Measurements from ENCODE around the gene RYR3.

The RYR3 gene

DNA sequence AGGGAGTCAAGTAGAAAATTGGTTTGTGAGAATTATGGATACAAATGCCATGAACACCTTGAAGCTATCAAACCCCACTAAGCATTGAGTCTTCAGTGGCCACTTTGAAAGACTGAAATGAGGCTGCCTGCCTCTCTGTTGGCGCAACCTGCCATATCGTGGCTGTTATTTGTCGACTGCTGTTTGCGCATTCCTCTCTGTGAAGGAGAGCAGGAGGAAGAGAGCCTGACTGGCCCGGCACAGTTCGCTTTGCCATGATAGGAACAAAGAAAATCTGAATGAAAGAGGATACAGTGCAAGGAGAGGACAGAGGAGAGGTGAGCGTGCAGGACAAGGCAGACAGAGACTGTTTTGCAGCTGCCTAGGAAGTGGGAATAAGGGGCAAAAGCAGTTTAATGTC lies 289.4 kb downstream of the RYR3 start:
- DNase-seq = no peak

DNA sequence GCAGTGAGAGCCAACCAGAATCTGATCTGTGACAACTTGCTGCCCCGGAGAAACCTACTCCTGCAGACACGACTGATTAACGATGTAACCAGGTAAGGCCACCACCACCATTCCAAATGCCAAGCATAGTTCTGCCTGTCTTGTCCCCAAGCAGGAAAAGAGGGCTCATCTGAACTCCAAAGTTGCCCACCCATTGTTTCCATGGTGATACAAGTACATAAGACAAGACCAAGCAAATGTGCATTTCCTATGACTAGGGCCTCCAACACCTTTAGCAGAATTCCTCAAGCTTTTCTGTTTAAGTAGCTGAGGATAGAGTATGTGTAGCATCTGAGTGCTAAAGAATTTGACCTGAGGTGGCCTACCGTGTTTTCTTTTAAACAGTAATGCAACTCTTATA lies 290.7 kb downstream of the RYR3 start:
- DNase-seq = no peak

DNA sequence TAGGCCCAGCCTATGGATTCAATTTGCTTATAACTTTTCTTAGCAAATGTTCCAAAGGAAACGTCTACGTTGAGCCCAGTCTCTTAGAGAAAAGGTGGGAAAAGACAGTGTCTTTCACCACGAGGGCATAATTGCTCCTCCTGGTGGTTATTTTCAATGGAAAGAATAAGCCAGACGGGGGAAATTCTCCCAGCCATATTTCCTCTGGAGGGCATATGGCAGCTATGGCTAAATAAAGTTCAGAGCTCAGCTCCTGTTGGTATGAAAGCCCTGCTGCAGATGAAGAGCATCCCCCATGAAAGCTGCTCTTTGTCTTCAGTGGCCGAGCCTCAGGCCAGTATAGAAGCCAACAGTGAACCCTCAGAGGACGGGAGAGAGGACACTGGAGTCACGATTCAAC lies 297.9 kb downstream of the RYR3 start:
- no peak for DNase-seq

DNA sequence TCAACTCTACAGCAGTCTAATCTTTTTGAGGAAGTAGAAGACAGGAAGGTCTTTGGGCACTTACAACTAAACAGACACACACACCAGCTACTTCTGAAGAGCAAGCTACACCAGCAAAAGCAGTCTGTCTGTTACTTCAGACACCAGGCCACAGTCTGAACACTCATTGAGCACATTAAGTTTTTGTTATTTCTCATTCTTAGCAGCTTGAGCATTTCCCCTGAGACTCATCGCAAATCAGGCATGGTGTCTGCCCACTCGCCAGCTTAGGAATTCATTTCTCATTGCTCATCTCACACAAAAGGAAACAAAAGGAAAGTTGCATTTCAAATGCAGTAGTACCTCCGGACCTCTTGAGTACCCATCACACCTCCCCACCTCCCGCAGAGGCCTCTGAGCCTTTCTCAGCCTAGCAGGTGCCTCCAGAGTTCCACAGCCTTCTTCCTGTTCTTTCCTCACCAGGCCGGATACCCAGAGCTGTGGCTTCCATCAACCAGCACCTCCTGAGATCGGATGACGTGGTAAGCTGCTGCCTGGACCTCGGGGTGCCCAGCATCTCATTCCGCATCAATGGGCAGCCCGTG lies 302.0 kb downstream of the RYR3 start:
- DNase-seq = no peak

DNA sequence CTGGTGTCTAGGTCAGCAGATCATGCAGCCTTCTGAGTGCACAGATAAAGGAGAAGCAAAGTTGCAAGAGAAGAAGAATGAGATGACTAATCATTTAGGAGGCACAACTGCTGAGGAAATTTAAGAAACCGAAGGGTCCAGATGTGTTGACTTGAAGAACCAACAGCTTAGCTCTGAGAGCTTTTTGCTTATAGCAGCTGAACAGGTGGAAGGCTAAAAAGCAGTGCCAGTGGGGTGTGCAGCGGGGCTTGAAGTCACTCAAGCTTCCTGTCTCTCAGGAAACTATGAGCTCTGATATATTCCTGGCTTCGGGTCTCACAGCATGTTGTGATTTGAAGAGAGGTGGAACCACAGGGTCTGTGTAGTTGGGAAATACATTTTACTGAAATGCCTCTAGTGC lies 305.7 kb downstream of the RYR3 start:
- DNase-seq = no peak

DNA sequence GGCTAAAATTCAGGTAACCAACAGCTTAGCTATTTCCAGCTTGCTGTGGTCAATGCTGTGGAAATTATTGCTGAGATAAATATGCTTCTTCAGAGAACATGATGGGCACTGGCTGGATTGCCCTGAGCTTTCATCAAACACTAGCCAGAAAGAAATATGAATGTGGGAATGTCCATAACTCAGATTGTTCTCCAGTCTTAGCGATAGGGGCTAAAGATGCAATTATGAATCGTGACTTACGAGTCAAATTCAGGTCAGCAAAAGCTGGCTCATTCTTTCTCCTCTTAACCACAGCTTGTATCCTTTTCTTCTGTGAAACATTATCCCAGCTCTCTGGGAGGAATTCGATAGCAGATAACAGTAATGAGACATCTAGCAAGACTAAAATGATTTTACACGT lies 307.6 kb downstream of the RYR3 start:
- DNase-seq = no peak

DNA sequence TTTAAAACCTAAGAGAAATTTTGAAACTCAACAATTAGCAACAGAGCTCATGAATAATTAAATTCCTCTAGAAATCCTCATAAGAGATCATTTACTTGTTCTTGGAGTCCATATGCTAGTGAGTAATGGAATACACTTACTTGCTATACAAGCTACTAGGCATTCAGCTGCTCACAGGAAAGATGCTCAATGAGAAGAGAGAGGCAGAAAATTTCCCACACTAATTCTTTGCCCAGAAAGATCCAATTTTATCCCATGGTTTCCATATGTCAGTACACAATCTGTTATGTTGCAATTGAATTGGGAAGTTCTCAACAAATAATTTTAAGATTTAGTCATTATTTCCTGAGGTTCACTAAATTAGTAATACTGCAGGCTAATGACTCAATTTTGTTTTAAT lies 310.4 kb downstream of the RYR3 start:
- no peak for DNase-seq

DNA sequence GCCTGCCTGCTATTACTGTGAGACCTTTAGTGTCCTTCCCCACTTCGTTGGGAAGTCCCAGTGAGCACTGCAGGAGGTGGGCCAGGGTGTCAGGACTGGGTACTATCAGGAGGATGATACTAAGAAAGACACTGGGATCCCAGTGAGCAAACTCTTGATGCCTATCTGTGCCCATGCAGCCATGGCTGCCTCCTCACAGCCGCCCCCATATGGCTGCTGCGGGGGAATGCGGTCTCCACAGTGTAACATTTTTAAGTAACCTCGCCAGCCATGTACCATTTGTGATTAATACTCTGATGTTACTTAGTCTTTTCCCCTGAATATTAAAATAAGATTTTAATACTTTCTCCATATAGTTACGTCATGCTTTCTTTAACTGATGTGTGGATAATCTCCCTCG lies 312.2 kb downstream of the RYR3 start:
- DNase-seq = no peak

DNA sequence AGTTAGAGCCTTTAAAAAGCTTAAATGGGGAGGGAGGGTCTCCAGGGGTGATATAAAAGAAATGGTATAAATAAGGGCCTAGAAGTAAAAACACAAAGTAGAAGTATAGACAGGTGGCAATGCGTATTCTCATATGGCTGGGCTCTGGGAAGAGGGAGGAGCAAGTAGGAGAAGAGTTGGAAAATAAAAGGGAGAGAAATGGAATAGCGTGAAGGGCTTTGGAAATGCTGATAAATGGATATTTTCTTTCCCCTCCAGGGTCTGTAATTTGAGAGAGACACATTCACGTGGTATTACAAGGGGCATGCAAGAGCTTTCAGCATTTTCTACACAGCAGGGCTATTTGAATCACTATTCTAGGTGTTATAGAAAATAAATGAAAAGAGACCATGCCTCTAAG lies 313.7 kb downstream of the RYR3 start:
- no peak for DNase-seq

DNA sequence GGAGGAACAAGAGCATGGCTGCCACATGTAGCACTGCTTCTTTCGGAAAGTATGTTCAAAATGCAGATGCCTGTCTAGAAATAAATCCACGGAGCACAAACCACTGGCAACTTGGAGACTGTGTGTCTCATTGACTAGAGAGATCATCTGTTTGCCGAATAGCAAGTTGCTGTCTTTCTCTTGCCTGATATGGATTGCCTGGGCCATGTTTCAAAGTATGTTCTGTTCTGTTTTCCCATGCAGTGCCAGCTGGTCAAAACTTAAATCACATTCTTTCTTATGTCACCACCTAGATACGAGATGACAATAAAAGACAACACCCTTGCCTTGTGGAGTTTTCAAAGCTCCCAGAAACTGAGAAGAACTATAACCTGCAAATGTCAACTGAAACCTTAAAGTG lies 318.9 kb downstream of the RYR3 start:
- DNase-seq = no peak

DNA sequence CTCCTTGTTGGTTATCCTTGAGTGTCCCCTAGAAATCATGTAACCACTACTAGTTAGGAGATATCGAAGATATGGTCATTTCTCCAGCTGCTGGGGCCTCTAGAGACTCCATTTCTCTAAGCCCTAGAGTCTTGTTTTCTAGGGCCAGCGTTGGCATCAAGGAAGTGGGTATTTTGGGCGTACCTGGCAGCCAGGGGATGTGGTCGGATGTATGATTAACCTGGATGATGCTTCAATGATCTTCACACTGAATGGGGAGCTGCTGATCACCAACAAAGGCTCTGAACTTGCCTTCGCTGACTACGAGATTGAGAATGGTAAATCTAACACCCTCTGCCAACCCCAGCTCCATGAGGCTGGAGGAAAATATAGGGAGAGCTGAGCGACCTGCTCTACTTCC lies 325.5 kb downstream of the RYR3 start:
- DNase-seq = no peak

DNA sequence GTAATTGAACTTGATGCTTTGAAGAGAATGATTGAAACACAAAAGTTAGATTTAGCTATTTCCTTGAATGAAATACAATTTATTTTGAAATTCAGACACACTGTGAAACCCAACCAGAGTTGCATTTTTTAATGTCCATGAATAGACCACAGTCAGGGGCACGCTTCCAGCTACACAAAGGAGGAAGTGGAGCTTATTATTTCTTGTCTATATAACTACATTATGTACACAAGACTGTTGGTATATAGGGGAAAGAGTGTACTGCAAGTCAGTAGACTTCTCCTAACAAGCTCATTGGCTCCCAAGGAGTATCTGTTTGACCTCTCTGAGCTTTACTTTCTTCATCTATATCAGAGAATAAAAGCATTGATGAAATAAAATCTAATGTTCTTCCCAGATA lies 326.2 kb downstream of the RYR3 start:
- no peak for DNase-seq

DNA sequence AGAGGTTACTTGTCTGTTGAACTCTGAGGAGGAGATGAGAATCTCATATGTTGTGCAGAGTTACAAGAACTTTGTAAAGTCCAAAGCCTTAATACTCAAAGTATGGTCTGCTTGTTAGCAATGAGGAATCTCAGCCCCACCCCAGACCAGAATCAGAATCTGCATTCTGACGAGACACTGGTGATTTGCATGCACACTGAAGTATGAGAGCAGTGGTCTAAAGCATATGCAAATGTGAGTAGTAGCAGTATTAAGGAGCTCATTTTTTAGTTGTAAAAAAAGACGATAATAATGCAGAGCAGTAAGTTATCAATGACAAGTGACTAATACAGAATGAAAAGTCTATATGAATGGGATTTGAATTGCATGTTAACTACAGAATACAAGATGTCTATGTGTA lies 327.7 kb downstream of the RYR3 start:
- no peak for DNase-seq

DNA sequence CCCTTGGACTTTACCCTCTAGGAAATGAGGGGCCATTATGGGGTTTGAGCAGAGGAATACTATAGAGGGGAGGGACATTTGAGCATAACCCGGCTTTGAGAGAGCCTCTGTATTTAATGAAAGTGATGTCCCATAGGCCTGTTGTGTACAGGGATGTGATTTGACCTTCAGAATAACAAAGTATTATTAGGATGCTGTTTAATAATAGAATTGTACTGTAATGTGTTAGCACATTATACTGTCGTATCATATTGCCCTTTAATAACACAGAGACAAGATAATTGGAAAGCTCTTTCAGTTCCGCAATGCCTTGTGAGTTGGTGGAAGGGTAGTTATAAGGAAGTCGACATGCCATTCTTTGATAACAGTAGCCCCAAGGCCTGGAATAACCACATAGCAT lies 328.3 kb downstream of the RYR3 start:
- no peak for DNase-seq

DNA sequence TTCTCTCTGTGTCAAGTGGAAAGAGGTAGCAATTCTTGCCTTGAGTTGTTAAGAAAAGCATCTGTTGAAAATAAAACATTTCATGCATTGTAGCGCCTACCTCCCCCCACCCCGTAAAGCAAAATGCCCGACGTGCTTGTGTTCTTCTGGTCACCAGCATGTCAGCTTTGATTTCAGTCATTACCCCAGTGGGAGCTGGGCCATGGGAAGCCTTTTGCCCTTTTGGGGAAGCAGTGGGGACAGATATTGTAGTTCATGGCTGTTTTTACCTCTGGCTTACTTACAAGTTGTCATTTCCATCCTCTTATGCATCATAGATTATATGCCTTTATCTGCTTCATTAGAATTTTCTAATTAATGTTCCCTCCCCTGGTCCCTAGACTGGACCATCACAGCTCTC lies 328.7 kb downstream of the RYR3 start:
- DNase-seq = no peak

DNA sequence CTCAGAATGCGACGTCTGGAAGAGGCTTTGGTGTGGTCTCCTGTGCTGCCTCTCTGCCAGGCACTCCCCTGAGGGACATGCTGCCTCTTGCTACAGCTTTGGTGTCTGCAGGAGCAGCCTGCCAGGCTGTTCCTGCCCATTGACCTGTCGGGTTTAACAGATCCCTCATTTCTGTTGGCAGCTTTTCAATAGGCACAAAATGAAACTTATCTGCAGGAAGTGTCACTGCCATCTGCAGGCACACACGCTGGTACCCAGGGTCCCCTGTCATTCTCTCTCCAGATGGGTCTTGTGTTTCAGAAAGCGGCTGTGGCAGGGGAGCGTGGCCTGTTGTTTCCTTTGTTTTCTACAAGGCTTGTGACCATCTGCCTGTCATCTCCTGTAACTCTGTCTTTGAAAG lies 329.2 kb downstream of the RYR3 start:
- no peak for DNase-seq

DNA sequence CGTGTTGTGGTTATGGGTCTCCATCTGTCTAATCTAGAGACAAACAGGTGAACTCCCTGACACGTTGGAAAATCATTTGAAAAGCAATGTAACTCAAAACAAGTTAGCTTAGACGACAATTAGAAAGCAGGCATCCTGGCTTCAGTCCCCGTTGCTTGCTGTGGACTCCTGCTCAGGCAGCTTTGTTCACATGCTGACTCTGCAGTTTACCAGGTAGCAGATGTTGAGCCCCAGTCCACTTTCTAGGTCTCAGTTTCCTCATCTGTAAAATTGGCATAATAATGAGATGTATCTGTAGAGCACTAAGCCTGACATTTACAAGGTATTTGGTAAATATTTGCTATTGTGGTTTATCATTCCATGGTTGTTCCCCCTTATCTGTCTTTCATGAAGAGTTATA lies 330.3 kb downstream of the RYR3 start:
- no peak for DNase-seq

DNA sequence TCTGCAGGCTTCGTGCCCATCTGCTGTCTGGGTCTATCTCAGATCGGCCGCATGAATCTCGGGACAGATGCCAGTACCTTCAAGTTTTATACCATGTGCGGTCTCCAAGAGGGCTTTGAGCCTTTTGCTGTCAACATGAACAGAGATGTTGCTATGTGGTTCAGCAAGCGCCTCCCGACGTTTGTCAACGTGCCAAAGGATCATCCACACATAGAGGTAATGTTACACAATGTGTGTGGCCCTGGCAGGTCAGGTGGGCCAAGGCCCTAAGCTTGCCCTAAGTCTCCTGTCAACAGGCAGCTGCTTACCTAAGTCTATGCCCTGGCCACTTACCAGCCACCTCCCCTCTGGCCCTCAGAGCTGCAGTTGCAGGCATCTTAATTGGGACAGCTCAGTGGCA lies 333.5 kb downstream of the RYR3 start:
- DNase-seq = no peak

DNA sequence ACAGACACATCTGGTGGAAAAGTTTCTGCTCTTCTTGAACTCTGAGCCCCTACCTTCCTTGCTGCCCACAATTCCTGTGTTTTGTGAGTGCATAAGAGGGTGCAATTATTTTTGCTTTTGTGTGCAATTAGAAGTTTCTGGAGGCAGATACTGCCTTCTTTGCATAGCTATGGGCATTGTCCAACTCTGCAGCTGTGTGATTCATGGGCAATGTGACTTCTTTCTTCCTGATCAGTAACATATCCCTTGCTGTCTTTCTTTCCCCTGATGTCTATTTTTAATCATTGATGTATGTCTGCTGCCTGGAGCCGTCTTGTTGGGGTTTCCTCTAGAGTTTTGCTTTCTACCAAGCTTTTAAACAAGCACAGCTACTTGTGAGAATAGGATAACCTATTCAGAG lies 336.0 kb downstream of the RYR3 start:
- no peak for DNase-seq

DNA sequence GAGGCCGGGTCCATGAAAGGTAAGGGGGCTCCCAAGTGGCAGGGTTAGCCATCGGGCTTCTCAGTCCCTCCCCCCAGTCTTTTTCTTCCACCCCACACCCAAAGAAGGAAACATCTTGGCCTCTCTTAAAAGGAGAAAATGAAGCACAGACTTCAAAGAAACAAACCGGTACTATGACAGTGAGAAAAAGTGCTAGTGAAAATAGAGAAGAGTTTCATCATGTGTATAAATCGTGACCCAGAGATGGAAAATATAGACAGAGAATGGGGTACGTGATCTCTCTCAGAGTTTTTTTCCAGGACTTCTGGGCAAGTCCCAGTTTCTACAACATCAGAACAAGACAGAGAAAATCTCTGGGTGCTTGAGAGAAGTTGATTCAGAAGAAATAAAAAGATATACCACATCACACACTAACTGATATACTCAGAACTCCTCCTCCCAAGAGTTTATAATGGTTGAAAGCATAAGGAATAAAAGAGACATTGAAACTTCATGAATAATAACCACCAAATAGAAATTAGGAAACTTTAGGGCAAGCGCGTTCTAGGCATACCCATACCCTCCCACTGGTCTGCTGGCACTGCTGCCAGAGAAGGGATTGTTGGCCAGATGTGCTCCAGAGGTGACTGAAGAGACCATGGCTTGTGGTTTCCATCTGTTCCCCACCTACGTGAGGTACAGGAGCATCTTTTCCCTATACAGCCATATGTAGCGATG lies 338.6 kb downstream of the RYR3 start:
- DNase-seq = no peak

DNA sequence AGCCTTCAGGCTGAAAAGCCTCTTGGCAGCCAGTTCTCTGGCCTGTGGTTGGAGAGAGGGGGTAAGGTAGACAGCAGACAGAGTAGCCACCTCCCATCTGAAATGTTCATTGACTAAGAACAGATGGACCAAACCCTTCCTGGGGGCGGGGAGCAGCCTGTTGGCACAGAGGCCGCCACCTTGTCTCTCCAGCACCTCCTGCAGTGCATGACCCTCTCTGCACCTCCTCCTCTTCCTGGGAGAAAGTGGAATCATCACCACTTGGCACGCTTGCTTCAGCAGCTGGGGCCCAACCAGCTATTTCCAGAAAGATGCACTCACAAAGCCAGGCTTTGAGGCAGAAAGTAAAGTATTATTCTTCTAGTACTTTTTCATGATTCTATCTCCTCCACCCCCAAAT lies 344.1 kb downstream of the RYR3 start:
- no peak for DNase-seq

DNA sequence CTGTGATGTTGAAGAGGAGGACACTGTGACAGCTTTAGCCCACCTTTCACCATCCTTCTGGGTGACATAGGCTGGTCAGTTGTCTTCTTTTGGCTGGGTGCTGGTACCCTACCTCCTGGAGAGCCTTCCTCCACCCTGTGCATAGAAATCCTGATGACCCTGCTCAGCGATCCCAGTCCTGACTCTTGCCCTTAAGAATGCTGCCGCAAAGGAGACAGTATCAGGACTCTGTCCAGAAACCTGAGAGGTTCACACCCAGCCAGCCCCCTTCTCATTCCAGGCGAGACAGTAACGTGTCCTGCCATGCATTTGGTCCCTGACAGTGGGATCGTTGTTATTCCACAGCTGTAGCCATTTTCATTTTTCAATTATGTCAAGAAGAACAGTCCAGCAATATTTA lies 344.7 kb downstream of the RYR3 start:
- DNase-seq = no peak

DNA sequence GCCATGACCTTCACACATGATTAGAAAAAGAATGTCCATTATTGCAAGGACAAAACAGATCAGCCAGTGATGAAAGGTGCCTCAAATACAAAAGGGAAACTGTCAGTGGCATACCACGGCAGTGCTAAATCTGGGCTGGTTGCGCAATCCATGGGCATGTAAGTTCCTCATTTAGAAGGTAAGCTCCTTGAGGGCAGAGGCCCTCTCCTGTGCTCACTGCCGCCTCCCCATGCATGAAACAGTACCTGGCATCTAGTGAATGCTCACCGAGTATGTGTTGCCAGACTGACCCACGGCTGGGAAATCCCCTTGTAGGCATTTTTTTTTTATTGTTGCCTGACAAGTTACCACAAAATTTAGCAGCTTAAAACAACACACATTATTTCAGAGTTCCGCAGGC lies 345.4 kb downstream of the RYR3 start:
- peak; percentile 55 for DNase-seq

DNA sequence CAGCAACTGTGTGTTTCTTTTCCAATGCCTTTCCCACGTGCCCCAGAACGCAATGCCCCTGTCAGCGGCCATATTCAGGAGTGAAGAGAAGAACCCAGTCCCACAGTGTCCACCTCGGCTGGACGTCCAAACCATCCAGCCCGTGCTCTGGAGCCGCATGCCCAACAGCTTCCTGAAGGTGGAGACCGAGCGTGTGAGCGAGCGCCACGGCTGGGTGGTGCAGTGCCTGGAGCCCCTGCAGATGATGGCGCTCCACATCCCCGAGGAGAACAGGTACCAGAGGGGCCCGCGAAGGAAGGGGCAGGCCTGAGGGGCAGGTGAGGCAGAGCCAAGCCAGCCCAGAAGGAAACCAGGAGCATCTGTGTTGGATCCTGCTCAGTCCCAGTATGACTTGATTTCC lies 349.4 kb downstream of the RYR3 start:
- no peak for DNase-seq

DNA sequence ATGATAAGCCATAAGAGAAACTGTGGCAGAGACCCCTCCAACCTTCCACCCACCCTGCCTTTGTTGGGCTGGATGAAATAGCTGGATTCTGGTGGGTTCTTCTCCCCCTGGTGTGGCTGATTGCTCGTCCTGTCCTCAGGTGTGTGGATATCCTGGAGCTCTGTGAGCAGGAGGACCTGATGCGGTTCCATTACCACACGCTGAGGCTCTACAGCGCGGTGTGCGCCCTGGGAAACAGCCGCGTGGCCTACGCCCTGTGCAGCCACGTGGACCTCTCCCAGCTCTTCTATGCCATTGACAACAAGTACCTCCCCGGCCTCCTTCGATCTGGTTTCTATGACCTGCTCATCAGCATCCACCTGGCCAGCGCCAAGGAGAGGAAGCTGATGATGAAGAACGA lies 351.2 kb downstream of the RYR3 start:
- DNase-seq = no peak

Data from suppressor macrophage treated with lipopolysaccharide for 4 hours (primary cell).